Fibroblast of pulmonary artery (primary cell): ENCODE results near the gene SORL1.

Experiments
- DNase-seq: peaks from one replicate; pipeline ENCODE4 v3.0.0-alpha.2; 2010; ENCODE audit warnings: low read depth
- H3K4me3 ChIP-seq: replicated peaks from 2 replicates; pipeline ENCODE4 v1.5.1; 2011; ENCODE audit warnings: low read depth, mild to moderate bottlenecking, control low read depth, low read length, moderate library complexity
- CTCF ChIP-seq: IDR thresholded peaks from 2 replicates; pipeline ENCODE4 v1.5.1; 2011; ENCODE audit warnings: mild to moderate bottlenecking, control low read depth, low read length, inconsistent platforms; ENCODE audit errors: missing control alignments

SORL1 gene

GRCh38 chr11:121437686-121438078 is 14.4 kb upstream of the SORL1 start:
- no peak for DNase-seq
- no peak for TF ChIP-seq CTCF
- no peak overlapping the region for H3K4me3 ChIP-seq

- H3K4me3 ChIP-seq, result no peak overlapping the region
- TF ChIP-seq CTCF, result no peak
- DNase-seq, result no peak
Observed at GRCh38 chr11:121439337-121439736, 12.8 kb upstream of the SORL1 start.

GRCh38 chr11:121439759-121440158 is 12.4 kb upstream of the SORL1 start:
- no peak for DNase-seq
- H3K4me3 ChIP-seq, result no peak overlapping the region
- no peak for TF ChIP-seq CTCF

GRCh38 chr11:121441521-121441920 is 10.6 kb upstream of the SORL1 start:
- DNase-seq, result no peak
- no peak for TF ChIP-seq CTCF
- no peak overlapping the region for H3K4me3 ChIP-seq

GRCh38 chr11:121443688-121444275 is 8.3 kb upstream of the SORL1 start:
- H3K4me3 ChIP-seq, result no peak overlapping the region
- no peak for DNase-seq
- TF ChIP-seq CTCF, result no peak

GRCh38 chr11:121444526-121444925 is 7.6 kb upstream of the SORL1 start:
- no peak for DNase-seq
- no peak overlapping the region for H3K4me3 ChIP-seq
- no peak for TF ChIP-seq CTCF

- TF ChIP-seq CTCF, result no peak
- no peak overlapping the region for H3K4me3 ChIP-seq
- no peak for DNase-seq
Observed at GRCh38 chr11:121445071-121445768, 6.9 kb upstream of the SORL1 start.
